Measurements from ENCODE around the gene P2RX7.

GRCh38 chr12:121214166-121214777 is 81.6 kb downstream of the P2RX7 start:
- no peak for TF ChIP-seq EP300 (IDR thresholded peaks at IDR 0.05; ENCODE audit: borderline replicate concordance)
- TF ChIP-seq, protein P1, sequence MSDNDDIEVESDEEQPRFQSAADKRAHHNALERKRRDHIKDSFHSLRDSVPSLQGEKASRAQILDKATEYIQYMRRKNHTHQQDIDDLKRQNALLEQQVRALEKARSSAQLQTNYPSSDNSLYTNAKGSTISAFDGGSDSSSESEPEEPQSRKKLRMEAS (IDR thresholded peaks at IDR 0.05): no peak
- no peak for TF ChIP-seq EGR1 (IDR thresholded peaks at IDR 0.05)
- TF ChIP-seq, protein P2, sequence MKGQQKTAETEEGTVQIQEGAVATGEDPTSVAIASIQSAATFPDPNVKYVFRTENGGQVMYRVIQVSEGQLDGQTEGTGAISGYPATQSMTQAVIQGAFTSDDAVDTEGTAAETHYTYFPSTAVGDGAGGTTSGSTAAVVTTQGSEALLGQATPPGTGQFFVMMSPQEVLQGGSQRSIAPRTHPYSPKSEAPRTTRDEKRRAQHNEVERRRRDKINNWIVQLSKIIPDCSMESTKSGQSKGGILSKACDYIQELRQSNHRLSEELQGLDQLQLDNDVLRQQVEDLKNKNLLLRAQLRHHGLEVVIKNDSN (IDR thresholded peaks at IDR 0.05): no peak
- TF ChIP-seq FOXM1 (IDR thresholded peaks at IDR 0.05; ENCODE audit: borderline replicate concordance, low read depth): no peak
- no peak for TF ChIP-seq TEAD4 (IDR thresholded peaks at IDR 0.05)
- no peak for TF ChIP-seq TCF12 (IDR thresholded peaks at IDR 0.05; ENCODE audit: low read depth)
- no peak for TF ChIP-seq ZBTB7A (IDR thresholded peaks at IDR 0.05; ENCODE audit: low read depth)
- TF ChIP-seq CREB1 (IDR thresholded peaks at IDR 0.05; ENCODE audit: low read depth): no peak
- TF ChIP-seq CEBPB (IDR thresholded peaks at IDR 0.05): no peak
- TF ChIP-seq RAD21 (IDR thresholded peaks at IDR 0.05; ENCODE audit: low read depth): no peak
- TF ChIP-seq TAF1 (IDR thresholded peaks at IDR 0.05; ENCODE audit: low read depth): no peak
- TF ChIP-seq YY1 (IDR thresholded peaks at IDR 0.05; ENCODE audit: low read depth): no peak
